K562 (cell line): Measurements from ENCODE around the gene NMNAT1. TPM values are rescaled to one million over a fixed set of nuclear protein-coding genes. Genes with fewer than 3 reads are reported as not detected.
A peak's percentile ranks its signal among the peaks of the same experiment; 100 is the strongest.

Experiments
- CHD4 ChIP-seq: fragments of 200-600 bp; sonication (generic); IDR thresholded peaks from 3 replicates; pipeline ENCODE4 v1.6.1; 2012; ENCODE audit warnings: low read depth, mild to moderate bottlenecking, mixed read lengths, low read length, inconsistent platforms; ENCODE audit not compliant: insufficient read depth, insufficient replicate concordance, poor library complexity, severe bottlenecking
- CTCFL ChIP-seq: IDR thresholded peaks from 2 replicates; pipeline ENCODE4 v1.6.1; 2011; ENCODE audit warnings: borderline replicate concordance, low read depth, mild to moderate bottlenecking, moderate library complexity, low read length; ENCODE audit not compliant: insufficient read depth, poor library complexity, severe bottlenecking
- E2F6 ChIP-seq, 2 experiments: IDR thresholded peaks; 2 replicates each; pipeline ENCODE4 v1.6.1; 2011; ENCODE audit warnings: borderline replicate concordance in 1 of 2, control low read depth in 1 of 2, low read depth in 1 of 2, low read length in 1 of 2, mild to moderate bottlenecking in 1 of 2, mixed read lengths in 1 of 2, moderate library complexity in 1 of 2; ENCODE audit not compliant: insufficient read depth in 1 of 2, insufficient read length in 1 of 2, poor library complexity in 1 of 2, severe bottlenecking in 1 of 2; ENCODE audit errors: extremely low read depth in 1 of 2
- MBD1 ChIP-seq: fragments of 250-450 bp; sonication (Bioruptor Pico); IDR thresholded peaks from 2 replicates; pipeline ENCODE4 v1.8.0; 2022; ENCODE audit warnings: inconsistent platforms
- MECOM ChIP-seq: fragments of 250-450 bp; sonication (Bioruptor Pico); IDR thresholded peaks from 2 replicates; pipeline ENCODE4 v1.8.0; 2022; ENCODE audit warnings: inconsistent platforms
- PTRF ChIP-seq: fragments of 450-650 bp; IDR thresholded peaks from 2 replicates; pipeline ENCODE4 v1.6.1; 2016; ENCODE audit warnings: mild to moderate bottlenecking, missing genetic modification characterization, missing compliant biosample characterization
- RERE ChIP-seq: sonication (generic); formaldehyde crosslinking; IDR thresholded peaks from 2 replicates; pipeline ENCODE4 v1.8.0; 2023; ENCODE audit warnings: missing genetic modification reagents, mild to moderate bottlenecking, borderline replicate concordance
- TGIF2 ChIP-seq: sonication (generic); formaldehyde crosslinking; IDR thresholded peaks from 2 replicates; pipeline ENCODE4 v1.8.1; 2022; ENCODE audit warnings: mild to moderate bottlenecking, missing genetic modification reagents, moderate library complexity
- XRCC5 ChIP-seq: fragments of 200-400 bp; formaldehyde crosslinking; IDR thresholded peaks from 2 replicates; pipeline ENCODE4 v1.6.1; 2017; ENCODE audit warnings: low read depth, mild to moderate bottlenecking, low read length
- ZHX1 ChIP-seq: fragments of 150-350 bp; conservative IDR thresholded peaks from 2 replicates; pipeline ENCODE4 v1.6.1; 2014; ENCODE audit warnings: low read length
- polyA plus RNA-seq, 8 experiments: library from polyadenylated mRNA; depleted of rRNA in 4 of 8; stranded (reverse) in 5 of 8; unstranded in 3 of 8; fragments of >200 nt; fragmentation: Nextera tagmentation in 2 of 8; fragmentation: Illumina TruSeq in 1 of 8; extraction: Ambion mirVana in 2 of 8; extraction: Trizol in 1 of 8; gene quantifications; 2 replicates each; pipeline versions ENCODE4 v1.2.1 to v1.2.3, GENCODE V29; 2011 to 2014; ENCODE audit warnings: inconsistent platforms in 1 of 8, missing spikeins in 1 of 8
- total RNA-seq, 7 experiments: library from RNA; depleted of rRNA in 6 of 7; stranded (reverse); fragments of >200 nt in 6 of 7; fragmentation: Illumina TruSeq in 2 of 7; extraction: Trizol in 2 of 7; gene quantifications; 2 replicates each; pipeline versions ENCODE4 v1.2.1 to v1.2.3, GENCODE V29; 2011 to 2021; ENCODE audit warnings: low replicate concordance in 1 of 7

Gene NMNAT1
- total and polyA plus RNA-seq, 9 of the 15 experiments (the other 6 are each of a cell fraction or from before 2014, with no cell fraction given) = 5.1 to 14.6 (median 12.1) TPM

DNA sequence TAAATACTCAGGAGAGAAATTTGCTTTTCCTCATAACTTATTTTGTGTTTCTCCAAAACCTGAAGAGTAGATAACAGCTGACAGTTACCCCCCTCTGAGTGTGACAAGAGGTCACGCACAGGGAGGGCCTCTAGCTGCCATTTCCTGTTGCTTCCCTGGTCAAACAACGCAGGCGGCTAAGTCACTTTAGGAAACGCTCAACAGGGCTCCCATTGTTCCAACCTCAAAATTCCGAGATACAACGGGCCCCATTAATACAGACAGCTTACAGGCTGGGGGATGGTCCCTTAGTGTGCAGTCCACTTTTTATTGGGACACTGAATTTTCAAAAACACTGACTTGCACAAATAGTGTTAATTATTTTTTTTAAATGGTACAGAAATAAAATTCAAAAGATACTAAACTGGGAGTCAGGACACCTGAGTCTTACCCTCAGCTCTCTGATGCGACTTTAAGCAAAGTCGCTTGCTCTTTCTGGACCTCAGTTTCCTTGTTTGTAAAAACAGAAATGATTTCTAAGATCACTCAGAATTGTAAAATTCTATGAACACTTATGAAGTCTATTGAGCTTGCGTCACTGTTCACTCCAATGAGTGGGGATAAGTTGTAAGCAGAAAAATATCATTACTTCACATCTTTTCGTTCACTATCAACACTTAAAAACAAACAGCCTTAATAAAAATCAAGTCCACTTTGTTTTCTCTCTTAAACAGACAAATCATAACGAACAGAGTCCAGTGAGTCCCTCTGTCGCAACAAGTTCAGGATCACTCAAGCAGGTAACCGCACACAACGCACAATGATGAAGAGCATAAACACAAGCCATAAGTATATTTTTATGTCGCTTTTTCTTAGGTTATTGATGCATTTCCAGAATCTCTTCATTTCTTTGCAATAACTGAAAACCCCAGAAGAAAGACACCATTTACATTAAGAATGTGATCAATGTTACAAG lies 13.6 kb upstream of the NMNAT1 start (continued):
- 0 out of 2 replicates have a peak, but pooled peaks have one; percentile 8 for TF ChIP-seq MBD1 (CRISPR knock-in tag)
- no peak for TF ChIP-seq TGIF2 (CRISPR knock-in tag)
- 0 out of 2 replicates have a peak, but pooled peaks have one; percentile 19 for TF ChIP-seq MECOM (CRISPR knock-in tag)
- TF ChIP-seq CTCFL = no peak
- no peak for TF ChIP-seq ZHX1
- no peak for TF ChIP-seq PTRF
- no peak for TF ChIP-seq XRCC5
- TF ChIP-seq E2F6 (IDR thresholded peaks at IDR 0.05; ENCODE audit: borderline replicate concordance in 1 of 2, extremely low read depth in 1 of 2, insufficient read depth in 1 of 2, insufficient read length in 1 of 2, low read depth in 1 of 2, low read length in 1 of 2, poor library complexity in 1 of 2, severe bottlenecking in 1 of 2) = no peak
- no peak for TF ChIP-seq CHD4
- no peak for TF ChIP-seq RERE (CRISPR knock-in tag)
